Fibroblast of lung (primary cell): ENCODE results near the gene ACTMAP. TPM values are rescaled to one million over a fixed set of nuclear protein-coding genes. Genes with fewer than 3 reads are reported as not detected.

Experiments
- DNase-seq, 2 donors: peaks; one replicate each; pipeline versions ENCODE4 v3.0.0 to v3.0.0-alpha.2; 2010; ENCODE audit warnings: low read depth in 2 of 2
- H2AFZ ChIP-seq: 2 replicates; pipeline ENCODE4 v1.5.1; 2012; ENCODE audit warnings: low read length, control low read depth, inconsistent platforms
- H3K27ac ChIP-seq: 2 replicates; pipeline ENCODE4 v1.5.1; 2011; ENCODE audit warnings: low read length, control low read depth; ENCODE audit not compliant: insufficient read depth
- H3K27me3 ChIP-seq: 2 replicates; pipeline ENCODE4 v1.5.1; 2011; ENCODE audit warnings: mild to moderate bottlenecking, low read length; ENCODE audit not compliant: control insufficient read depth, insufficient read depth
- H3K36me3 ChIP-seq: 2 replicates; pipeline ENCODE4 v1.5.1; 2011; ENCODE audit warnings: low read length; ENCODE audit not compliant: control insufficient read depth, insufficient read depth
- H3K4me1 ChIP-seq: 2 replicates; pipeline ENCODE4 v1.5.1; 2011; ENCODE audit warnings: low read length; ENCODE audit not compliant: control insufficient read depth, insufficient read depth; ENCODE audit errors: extremely low read depth
- H3K4me2 ChIP-seq: 2 replicates; pipeline ENCODE4 v1.5.1; 2011; ENCODE audit warnings: low read length, control low read depth; ENCODE audit not compliant: insufficient read depth; ENCODE audit errors: extremely low read depth
- H3K4me3 ChIP-seq, 4 experiments: fragments of 200-600 bp in 1 of 4; sonication (generic) in 1 of 4; replicated peaks in 1 of 4; 2 replicates each; pipeline ENCODE4 v1.5.1; 2011 to 2016; ENCODE audit warnings: low read length in 4 of 4, low read depth in 3 of 4, mild to moderate bottlenecking in 3 of 4, control low read depth in 2 of 4, inconsistent platforms in 1 of 4, mixed read lengths in 1 of 4; ENCODE audit not compliant: insufficient read depth in 1 of 4; ENCODE audit errors: control extremely low read depth in 1 of 4
- H3K79me2 ChIP-seq: 2 replicates; pipeline ENCODE4 v1.5.1; 2012; ENCODE audit warnings: mild to moderate bottlenecking, low read length, inconsistent platforms; ENCODE audit not compliant: control insufficient read depth, insufficient read depth
- H3K9ac ChIP-seq: 2 replicates; pipeline ENCODE4 v1.5.1; 2011; ENCODE audit warnings: mild to moderate bottlenecking, low read length, control low read depth; ENCODE audit not compliant: insufficient read depth
- H3K9me3 ChIP-seq: 2 replicates; pipeline ENCODE4 v1.5.1; 2012; ENCODE audit warnings: low read depth, low read length; ENCODE audit not compliant: control insufficient read depth, insufficient read depth
- H4K20me1 ChIP-seq: 2 replicates; pipeline ENCODE4 v1.5.1; 2011; ENCODE audit warnings: low read length; ENCODE audit not compliant: control insufficient read depth, insufficient read depth; ENCODE audit errors: extremely low read depth
- EZH2 ChIP-seq: IDR thresholded peaks from 2 replicates; pipeline ENCODE4 v1.5.1; 2012; ENCODE audit warnings: low read length, control low read depth, mild to moderate bottlenecking; ENCODE audit errors: missing control alignments
- polyA minus RNA-seq: library from RNA; depleted of rRNA, polyadenylated mRNA; stranded (reverse); fragments of >200 nt; gene quantifications from 2 replicates; pipeline ENCODE4 v1.2.3, GENCODE V29; 2011; ENCODE audit warnings: low replicate concordance
- polyA plus RNA-seq, 2 donors: library from polyadenylated mRNA; depleted of rRNA in 1 of 2; stranded (reverse) in 1 of 2; unstranded in 1 of 2; fragments of >200 nt; gene quantifications; 2 replicates each; pipeline ENCODE4 v1.2.1, GENCODE V29; 2011 to 2012; ENCODE audit warnings: missing spikeins in 1 of 2
- total RNA-seq: library from RNA; depleted of rRNA; stranded (reverse); fragments of >200 nt; gene quantifications from 2 replicates; pipeline ENCODE4 v1.2.1, GENCODE V29; 2014
- TF ChIP-seq, protein P1 (sequence below), 2 donors: IDR thresholded peaks in 1 of 2; conservative IDR thresholded peaks in 1 of 2; 1 replicate in 1 of 2; 2 replicates in 1 of 2; pipeline ENCODE4 v1.5.1; 2011 to 2012; ENCODE audit warnings: low read length in 2 of 2, control low read depth in 1 of 2, inconsistent platforms in 1 of 2, low read depth in 1 of 2, mild to moderate bottlenecking in 1 of 2

ACTMAP gene, protein sequence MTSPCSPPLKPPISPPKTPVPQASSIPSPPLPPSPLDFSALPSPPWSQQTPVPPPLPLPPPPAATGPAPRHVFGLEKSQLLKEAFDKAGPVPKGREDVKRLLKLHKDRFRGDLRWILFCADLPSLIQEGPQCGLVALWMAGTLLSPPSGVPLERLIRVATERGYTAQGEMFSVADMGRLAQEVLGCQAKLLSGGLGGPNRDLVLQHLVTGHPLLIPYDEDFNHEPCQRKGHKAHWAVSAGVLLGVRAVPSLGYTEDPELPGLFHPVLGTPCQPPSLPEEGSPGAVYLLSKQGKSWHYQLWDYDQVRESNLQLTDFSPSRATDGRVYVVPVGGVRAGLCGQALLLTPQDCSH
- total RNA-seq = 0.51 and 1.8 TPM in 2 replicates
- polyA plus RNA-seq = 2.2 and 2.5 TPM in 2 replicates
- 4.7 and 5.7 TPM in 2 replicates for polyA plus RNA-seq (2012)
- polyA minus RNA-seq = 11.6 and 15.6 TPM in 2 replicates

DNA sequence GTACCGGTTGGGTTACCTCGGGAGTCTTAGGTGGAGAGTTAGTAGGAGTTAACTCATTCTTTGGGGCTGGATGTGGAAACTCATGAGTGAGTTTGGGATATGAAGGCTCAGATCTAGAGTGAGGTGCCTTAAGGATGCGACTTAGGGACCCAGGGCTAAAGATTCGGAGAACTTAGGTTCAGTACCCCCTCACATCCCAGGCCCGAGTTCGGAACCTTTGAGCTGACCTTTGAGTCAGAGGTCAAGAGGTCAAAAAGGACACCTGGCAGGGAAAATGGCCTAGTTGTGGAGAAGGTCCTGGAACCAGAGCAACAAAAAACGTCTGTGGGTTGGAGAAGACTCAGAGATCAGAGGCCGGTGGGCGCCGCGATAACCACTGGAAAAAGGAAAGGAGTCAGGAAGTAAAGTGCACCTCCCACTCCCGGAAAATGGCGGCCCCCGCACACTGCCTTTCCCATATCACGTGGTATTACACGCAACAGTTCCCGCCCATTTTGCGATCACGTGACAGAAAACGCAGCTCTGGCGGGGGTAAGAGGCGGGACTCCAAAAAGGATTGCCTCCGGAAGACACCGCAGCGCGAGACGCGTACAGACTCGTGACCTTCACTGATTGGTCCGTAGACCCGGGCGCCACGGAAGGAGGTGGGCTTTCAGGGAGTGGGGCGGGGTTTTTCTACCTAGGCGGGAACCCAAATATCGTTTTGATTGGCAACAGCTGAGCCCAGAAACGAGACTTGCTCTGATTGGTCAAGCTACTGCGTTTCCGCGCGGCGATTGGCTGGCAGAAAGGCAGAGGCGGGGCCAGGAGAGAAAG lies at the start of gene ACTMAP:
ACTMAP (minus strand) TSS at position 420 of the 816 bp plus-strand sequence. CDS start 674 bp downstream, outside the sequence.
- peaks cover 36% of the 10 kb centered on the region for H3K79me2 ChIP-seq
- H3K9ac ChIP-seq = peak within 1 kb of the TSS; percentile 91
- H3K4me3 ChIP-seq = peak within 1 kb of the TSS; percentile 70 to 90 (median 77)
- H3K4me1 ChIP-seq = peaks cover 6% of the 10 kb centered on the region
- no peaks in the 10 kb centered on the region for H4K20me1 ChIP-seq
- peaks cover 2% of the 10 kb centered on the region for H3K36me3 ChIP-seq
- no peaks in the 10 kb centered on the region for H3K9me3 ChIP-seq
- H3K27ac ChIP-seq = peak within 1 kb of the TSS; percentile 84
- H2AFZ ChIP-seq = peak within 1 kb of the TSS; percentile 79
- peak; percentile 99 to 100 for DNase-seq
- no peaks in the 10 kb centered on the region for H3K27me3 ChIP-seq
- TF ChIP-seq, protein P1, sequence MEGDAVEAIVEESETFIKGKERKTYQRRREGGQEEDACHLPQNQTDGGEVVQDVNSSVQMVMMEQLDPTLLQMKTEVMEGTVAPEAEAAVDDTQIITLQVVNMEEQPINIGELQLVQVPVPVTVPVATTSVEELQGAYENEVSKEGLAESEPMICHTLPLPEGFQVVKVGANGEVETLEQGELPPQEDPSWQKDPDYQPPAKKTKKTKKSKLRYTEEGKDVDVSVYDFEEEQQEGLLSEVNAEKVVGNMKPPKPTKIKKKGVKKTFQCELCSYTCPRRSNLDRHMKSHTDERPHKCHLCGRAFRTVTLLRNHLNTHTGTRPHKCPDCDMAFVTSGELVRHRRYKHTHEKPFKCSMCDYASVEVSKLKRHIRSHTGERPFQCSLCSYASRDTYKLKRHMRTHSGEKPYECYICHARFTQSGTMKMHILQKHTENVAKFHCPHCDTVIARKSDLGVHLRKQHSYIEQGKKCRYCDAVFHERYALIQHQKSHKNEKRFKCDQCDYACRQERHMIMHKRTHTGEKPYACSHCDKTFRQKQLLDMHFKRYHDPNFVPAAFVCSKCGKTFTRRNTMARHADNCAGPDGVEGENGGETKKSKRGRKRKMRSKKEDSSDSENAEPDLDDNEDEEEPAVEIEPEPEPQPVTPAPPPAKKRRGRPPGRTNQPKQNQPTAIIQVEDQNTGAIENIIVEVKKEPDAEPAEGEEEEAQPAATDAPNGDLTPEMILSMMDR (conservative IDR thresholded peaks at IDR 0.05 in 1 of 2, IDR thresholded peaks at IDR 0.05 in 1 of 2; ENCODE audit: low read depth in 1 of 2, low read length in 2 of 2) = no peak
- TF ChIP-seq EZH2 = no peak
- peak within 1 kb of the TSS; percentile 94 for H3K4me2 ChIP-seq

DNA sequence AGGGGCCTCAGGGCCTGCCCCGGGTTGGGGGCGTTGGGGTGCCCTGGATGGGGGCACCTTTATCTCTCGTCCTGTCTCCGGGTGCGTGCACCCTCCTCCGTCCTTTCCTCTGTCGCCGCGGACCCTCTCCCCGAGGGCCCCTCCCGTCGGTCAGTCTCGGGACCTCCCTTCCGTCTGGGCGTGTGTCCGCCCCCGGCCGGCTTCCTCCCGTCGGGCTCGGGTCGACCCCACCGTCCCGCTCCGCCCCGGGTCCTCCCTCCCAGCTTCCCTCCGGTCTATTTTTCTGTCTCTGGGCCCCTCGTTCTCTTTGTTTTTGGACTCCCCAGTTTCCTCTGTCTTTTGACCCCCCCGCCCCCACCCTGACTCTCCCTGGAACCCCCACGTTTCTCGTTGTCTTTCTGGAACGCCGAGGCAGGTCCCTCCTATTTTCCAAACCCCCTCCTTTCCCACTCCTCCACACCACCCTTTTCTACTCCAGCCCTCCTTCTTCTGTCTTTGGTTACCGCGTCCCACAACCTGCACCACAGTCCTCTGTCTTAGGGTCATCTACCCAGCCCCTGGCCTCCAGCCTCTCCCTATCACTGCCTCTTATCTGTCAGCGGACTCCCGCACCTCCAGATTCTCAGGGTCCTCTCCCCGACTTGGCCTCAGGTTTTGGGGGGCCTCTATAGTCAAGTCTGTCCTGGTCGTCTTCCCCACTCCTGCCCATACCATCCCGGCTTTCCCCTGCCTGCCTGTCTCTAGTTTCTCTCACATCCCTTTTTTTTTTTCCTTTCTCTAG lies 49.5 kb upstream of the ACTMAP start:
- peaks cover 39% of the 10 kb centered on the region for H3K4me1 ChIP-seq
- H3K4me3 ChIP-seq = peak overlapping the region; percentile 71 to 83 (median 80)
- DNase-seq = no peak
- H3K9ac ChIP-seq = peak overlapping the region; percentile 79
- peaks cover 4% of the 10 kb centered on the region for H4K20me1 ChIP-seq
- peak overlapping the region; percentile 67 for H3K27ac ChIP-seq
- H2AFZ ChIP-seq = no peak overlapping the region
- peaks cover 53% of the 10 kb centered on the region for H3K79me2 ChIP-seq
- H3K4me2 ChIP-seq = peak overlapping the region; percentile 92
- H3K27me3 ChIP-seq = no peaks in the 10 kb centered on the region
- peaks cover 20% of the 10 kb centered on the region for H3K36me3 ChIP-seq
- TF ChIP-seq, protein P1 (conservative IDR thresholded peaks at IDR 0.05 in 1 of 2, IDR thresholded peaks at IDR 0.05 in 1 of 2; ENCODE audit: low read depth in 1 of 2, low read length in 2 of 2) = no peak
- TF ChIP-seq EZH2 = no peak
- no peaks in the 10 kb centered on the region for H3K9me3 ChIP-seq
